Thyroid gland (tissue), 4 donors: ENCODE results near the gene UBASH3B. TPM values are rescaled to one million over a fixed set of nuclear protein-coding genes. Genes with fewer than 3 reads are reported as not detected.
"Not testable (repeated sequence)": the region's sequence is repeated elsewhere in the genome, so short reads cannot be mapped to it uniquely, and the experiment has no call there.

Experiments
- DNase-seq, 2 donors: peaks; one replicate each; pipeline ENCODE4 v3.0.0-alpha.2; 2019
- H3K27ac ChIP-seq, 3 donors: fragments of 200-600 bp; sonication (generic); 1 replicate in 2 of 3; 2 replicates in 1 of 3; pipeline ENCODE4 v1.5.1; 2016 to 2019; ENCODE audit warnings: mild to moderate bottlenecking in 1 of 3, moderate library complexity in 1 of 3
- H3K27me3 ChIP-seq: fragments of 200-600 bp; sonication (generic); one replicate; pipeline ENCODE4 v1.5.1; 2019
- H3K36me3 ChIP-seq, 2 donors: fragments of 200-600 bp; sonication (generic); one replicate each; pipeline ENCODE4 v1.5.1; 2016 to 2019
- H3K4me1 ChIP-seq, 2 donors: fragments of 200-600 bp; sonication (generic); one replicate each; pipeline ENCODE4 v1.5.1; 2017 to 2019
- H3K4me3 ChIP-seq, 3 donors: fragments of 200-600 bp; sonication (generic); replicated peaks in 1 of 3; 1 replicate in 2 of 3; 2 replicates in 1 of 3; pipeline ENCODE4 v1.5.1; 2016; ENCODE audit warnings: mild to moderate bottlenecking in 1 of 3
- H3K9me3 ChIP-seq: fragments of 200-600 bp; sonication (generic); one replicate; pipeline ENCODE4 v1.5.1; 2017
- CTCF ChIP-seq, 6 experiments: fragments of 200-600 bp in 3 of 6; fragments of 450-650 bp in 3 of 6; sonication (generic) in 3 of 6; IDR thresholded peaks; one replicate each; pipeline ENCODE4 v1.5.1; 2016 to 2019; ENCODE audit warnings: antibody characterized with exemption in 6 of 6, mild to moderate bottlenecking in 2 of 6, inconsistent platforms in 1 of 6, moderate library complexity in 1 of 6
- POLR2A ChIP-seq, 2 donors: fragments of 450-650 bp; IDR thresholded peaks; one replicate each; pipeline ENCODE4 v1.6.1; 2017; ENCODE audit warnings: antibody characterized with exemption in 2 of 2, mild to moderate bottlenecking in 2 of 2, moderate library complexity in 1 of 2
- WGBS, 2 donors: methylation state at CpG; one replicate each; pipeline ENCODE4 v1.1.5; 2017; 5-methylcytosine and 5-hydroxymethylcytosine counted together
- intact Hi-C: fragments of 100-400 bp; cut with DNase I; formaldehyde crosslinking; loops from one replicate; pipeline ENCODE4 v1.15.1; 2023
- total RNA-seq, 4 donors: library from RNA; depleted of rRNA; stranded (reverse); fragments of >200 nt; gene quantifications; one replicate each; pipeline ENCODE4 v1.2.3, GENCODE V29; 2016

The UBASH3B gene
- total RNA-seq, 4 donors from 2014 or later = 4.3 to 16.6 (median 9.1) TPM

GRCh38 chr11:122617926-122618325, 37.6 kb upstream of the UBASH3B start:
- no peaks in the 10 kb centered on the region for H3K27me3 ChIP-seq
- no peaks in the 10 kb centered on the region for H3K4me1 ChIP-seq
- TF ChIP-seq POLR2A (IDR thresholded peaks at IDR 0.05) (no peak), CTCF (IDR thresholded peaks at IDR 0.05) (no peak)

GRCh38 chr11:122618927-122619326, 36.6 kb upstream of the UBASH3B start:
- Histone ChIP-seq H3K9me3 (no peaks in the 10 kb centered on the region), H3K4me3 (no peak overlapping the region), H3K36me3 (no peaks in the 10 kb centered on the region), H3K4me1 (no peaks in the 10 kb centered on the region), H3K27ac (no peak overlapping the region), H3K27me3 (no peaks in the 10 kb centered on the region)
- TF ChIP-seq POLR2A (IDR thresholded peaks at IDR 0.05) (no peak), CTCF (IDR thresholded peaks at IDR 0.05) (no peak)
- 94 to 97% methylated on average over 19 of the region's 19 CpGs for WGBS, 2 donors
- no peak for DNase-seq
- intact Hi-C loops = no loop called here

More at GRCh38 chr11:122617926-122618325, 37.6 kb upstream of the UBASH3B start:
- DNase-seq = no peak
- Histone ChIP-seq H3K36me3 (no peaks in the 10 kb centered on the region), H3K4me3 (no peak overlapping the region), H3K27ac (no peak overlapping the region), H3K9me3 (no peaks in the 10 kb centered on the region)
- intact Hi-C loops = no loop called here
- WGBS, 2 donors = 84 to 88% methylated on average over 6 of the region's 6 CpGs

GRCh38 chr11:122619757-122620156, 35.8 kb upstream of the UBASH3B start:
- no peak for DNase-seq
- no peak overlapping the region for H3K4me3 ChIP-seq

GRCh38 chr11:122625501-122625900, 30.0 kb upstream of the UBASH3B start:
- H3K27ac ChIP-seq = not testable (repeated sequence)
- intact Hi-C loops = loop anchor here (10.0 kb wide), 1 partner anchor 399 kb away; no protein-coding TSS in a partner anchor

More at GRCh38 chr11:122619757-122620156, 35.8 kb upstream of the UBASH3B start:
- WGBS, 2 donors = 96 to 97% methylated on average over 3 of the region's 3 CpGs
- H3K36me3 ChIP-seq = no peaks in the 10 kb centered on the region
- no peaks in the 10 kb centered on the region for H3K27me3 ChIP-seq
- intact Hi-C loops = loop anchor here (10.0 kb wide), 1 partner anchor 405 kb away; no protein-coding TSS in a partner anchor
- H3K27ac ChIP-seq = no peak overlapping the region
- TF ChIP-seq POLR2A (IDR thresholded peaks at IDR 0.05) (no peak), CTCF (IDR thresholded peaks at IDR 0.05) (no peak)
- H3K9me3 ChIP-seq = no peaks in the 10 kb centered on the region
- H3K4me1 ChIP-seq = no peaks in the 10 kb centered on the region

GRCh38 chr11:122625976-122626665, 29.4 kb upstream of the UBASH3B start:
- TF ChIP-seq POLR2A (IDR thresholded peaks at IDR 0.05) = no peak
- TF ChIP-seq CTCF (IDR thresholded peaks at IDR 0.05) = no peak
- no peak overlapping the region for H3K4me3 ChIP-seq
- 60 to 65% methylated on average over 3 to 8 of the region's 8 CpGs for WGBS, 2 donors
- no peak overlapping the region for H3K27ac ChIP-seq
- H3K36me3 ChIP-seq = no peaks in the 10 kb centered on the region
- H3K9me3 ChIP-seq = no peaks in the 10 kb centered on the region
- no peaks in the 10 kb centered on the region for H3K27me3 ChIP-seq
- intact Hi-C loops = loop anchor here (10.0 kb wide), 1 partner anchor 399 kb away; no protein-coding TSS in a partner anchor
- no peak for DNase-seq
- no peaks in the 10 kb centered on the region for H3K4me1 ChIP-seq

More at GRCh38 chr11:122625501-122625900, 30.0 kb upstream of the UBASH3B start:
- not testable (repeated sequence) for H3K4me3 ChIP-seq, H3K36me3 ChIP-seq, H3K9me3 ChIP-seq, H3K27me3 ChIP-seq, DNase-seq, H3K4me1 ChIP-seq
- WGBS, 2 donors = 81 to 83% methylated on average over 7 of the region's 7 CpGs
